NCI-H2227 (cell line): ENCODE data around the gene BHLHA15.

Experiments
- DNase-seq: peaks from one replicate; lab custom pipeline; 2025; ENCODE audit not compliant: unreplicated experiment; lab: John Stamatoyannopoulos, UW

Gene BHLHA15

GRCh38 chr7:98240961-98241673 lies 29.9 kb downstream of the BHLHA15 start:
- peak; percentile 47 for DNase-seq

- DNase-seq, result no peak
Observed at GRCh38 chr7:98241674-98242241, 30.5 kb downstream of the BHLHA15 start.

- DNase-seq, result no peak
Observed at GRCh38 chr7:98242342-98242741, 31.1 kb downstream of the BHLHA15 start.

- DNase-seq, result no peak
Observed at GRCh38 chr7:98242934-98243333, 31.7 kb downstream of the BHLHA15 start.

GRCh38 chr7:98244871-98245270 lies 33.6 kb downstream of the BHLHA15 start:
- no peak for DNase-seq

- DNase-seq, result no peak
Observed at GRCh38 chr7:98248156-98248555, 36.9 kb downstream of the BHLHA15 start.

GRCh38 chr7:98249106-98249505 lies 37.9 kb downstream of the BHLHA15 start:
- no peak for DNase-seq

GRCh38 chr7:98250789-98251188 lies 39.5 kb downstream of the BHLHA15 start:
- DNase-seq, result no peak

- no peak for DNase-seq
Observed at GRCh38 chr7:98251231-98251600, 40.0 kb downstream of the BHLHA15 start.

- peak; percentile 95 for DNase-seq
Observed at GRCh38 chr7:98251601-98252424, 40.6 kb downstream of the BHLHA15 start, which contains the start of gene TECPR1. TECPR1 (minus strand) TSS chr7:98252232; CDS start chr7:98246146, 6,086 bp downstream.

GRCh38 chr7:98252425-98253054 lies 41.3 kb downstream of the BHLHA15 start:
- DNase-seq, result peak; percentile 41

- no peak for DNase-seq
Observed at GRCh38 chr7:98254516-98254915, 43.3 kb downstream of the BHLHA15 start.

- no peak for DNase-seq
Observed at GRCh38 chr7:98254951-98255610, 43.8 kb downstream of the BHLHA15 start.

GRCh38 chr7:98256431-98256830 lies 45.2 kb downstream of the BHLHA15 start:
- DNase-seq, result no peak

- no peak for DNase-seq
Observed at GRCh38 chr7:98257701-98258100, 46.5 kb downstream of the BHLHA15 start.
